IMR-90 (cell line): ENCODE data around the gene ZNF669. TPM values are rescaled to one million over a fixed set of nuclear protein-coding genes. Genes with fewer than 3 reads are reported as not detected.

ENCODE experiments used
- ATAC-seq: fragments of 200-7000 bp; cut with Tn5 transposase; 2 replicates; pipeline ENCODE4 v1.9.1; 2020; ENCODE audit warnings: low read depth, mild to moderate bottlenecking, moderate library complexity
- BruUV-seq: library from RNA; stranded (reverse); fragments of 400-500 nt; replicated peaks from 2 replicates; lab custom pipeline; 2021; lab: Mats Ljungman, UMichigan
- CTCF ChIA-PET: fragments of 300-600 bp; formaldehyde crosslinking; extraction: SDS; loops from one replicate; lab custom pipeline; 2021; ENCODE audit warnings: antibody characterized with exemption; lab: Yijun Ruan, JAX
- POLR2A ChIA-PET: fragments of 300-600 bp; sonication (Branson Sonifier 250); formaldehyde crosslinking; loops from one replicate; lab custom pipeline; 2022; ENCODE audit warnings: antibody characterized with exemption; ENCODE audit not compliant: unreplicated experiment; lab: Charles Lee
- DNase-seq: peaks from one replicate; pipeline ENCODE4 v3.0.0; 2013
- H2AFZ ChIP-seq: replicated peaks from 2 replicates; pipeline ENCODE3; 2013; ENCODE audit warnings: low read length, mild to moderate bottlenecking; ENCODE audit not compliant: poor library complexity
- H2AK5ac ChIP-seq: 2 replicates; pipeline ENCODE4 v1.6.1; 2013; ENCODE audit warnings: low read depth, low read length, inconsistent platforms
- H2AK9ac ChIP-seq: replicated peaks from 2 replicates; pipeline ENCODE3; 2013; ENCODE audit warnings: mild to moderate bottlenecking, low read depth, low read length, moderate library complexity; ENCODE audit not compliant: poor library complexity
- H2BK120ac ChIP-seq: 2 replicates; pipeline ENCODE4 v1.6.1; 2013; ENCODE audit warnings: low read depth, low read length, inconsistent platforms
- H2BK15ac ChIP-seq: 3 replicates; pipeline ENCODE4 v1.6.1; 2013; ENCODE audit warnings: low read depth, low read length, inconsistent platforms
- H2BK20ac ChIP-seq: 2 replicates; pipeline ENCODE4 v1.6.1; 2013; ENCODE audit warnings: low read depth, mild to moderate bottlenecking, inconsistent platforms, low read length, moderate library complexity
- H2BK5ac ChIP-seq: 2 replicates; pipeline ENCODE4 v1.6.1; 2013; ENCODE audit warnings: mild to moderate bottlenecking, low read depth, low read length, inconsistent platforms; ENCODE audit not compliant: poor library complexity, severe bottlenecking
- H3K14ac ChIP-seq: replicated peaks from 2 replicates; pipeline ENCODE4 v1.6.1; 2013; ENCODE audit warnings: low read depth, low read length, inconsistent platforms
- H3K18ac ChIP-seq: 2 replicates; pipeline ENCODE4 v1.6.1; 2013; ENCODE audit warnings: low read depth, low read length, control low read depth
- H3K23ac ChIP-seq: 2 replicates; pipeline ENCODE4 v1.6.1; 2013; ENCODE audit warnings: low read depth, low read length, inconsistent platforms
- H3K27ac ChIP-seq: 2 replicates; pipeline ENCODE4 v1.5.1; 2013; ENCODE audit warnings: mild to moderate bottlenecking, control low read depth, low read length; ENCODE audit not compliant: insufficient read depth
- H3K27me3 ChIP-seq: 2 replicates; pipeline ENCODE4 v1.6.1; 2013; ENCODE audit warnings: low read length; ENCODE audit not compliant: control insufficient read depth, insufficient read depth
- H3K36me3 ChIP-seq: 2 replicates; pipeline ENCODE4 v1.6.1; 2013; ENCODE audit warnings: low read length, mixed read lengths; ENCODE audit not compliant: control insufficient read depth, insufficient read depth
- H3K4ac ChIP-seq: 2 replicates; pipeline ENCODE4 v1.6.1; 2013; ENCODE audit warnings: low read depth, low read length, inconsistent platforms
- H3K4me1 ChIP-seq: 2 replicates; pipeline ENCODE4 v1.6.1; 2013; ENCODE audit warnings: low read length, mixed read lengths; ENCODE audit not compliant: control insufficient read depth, insufficient read depth
- H3K4me2 ChIP-seq: 2 replicates; pipeline ENCODE4 v1.6.1; 2013; ENCODE audit warnings: low read depth, mild to moderate bottlenecking, control low read depth, low read length, moderate library complexity
- H3K4me3 ChIP-seq: 2 replicates; pipeline ENCODE4 v1.5.1; 2013; ENCODE audit warnings: low read depth, mild to moderate bottlenecking, control low read depth, low read length, moderate library complexity; ENCODE audit not compliant: insufficient read depth
- H3K56ac ChIP-seq: 2 replicates; pipeline ENCODE4 v1.6.1; 2013; ENCODE audit warnings: low read length, inconsistent platforms; ENCODE audit not compliant: insufficient read depth; ENCODE audit errors: extremely low read depth
- H3K79me1 ChIP-seq, 2 experiments: 2 replicates each; pipeline ENCODE4 v1.6.1; 2013; ENCODE audit warnings: low read length in 2 of 2, inconsistent platforms in 1 of 2, low read depth in 1 of 2
- H3K9ac ChIP-seq: 2 replicates; pipeline ENCODE4 v1.6.1; 2013; ENCODE audit warnings: low read depth, low read length, control low read depth
- H3K9me1 ChIP-seq: 2 replicates; pipeline ENCODE4 v1.6.1; 2013; ENCODE audit warnings: low read length, inconsistent platforms; ENCODE audit not compliant: insufficient read depth
- H3K9me3 ChIP-seq: 2 replicates; pipeline ENCODE4 v1.6.1; 2013; ENCODE audit warnings: low read length; ENCODE audit not compliant: control insufficient read depth, insufficient read depth
- H4K20me1 ChIP-seq: 2 replicates; pipeline ENCODE4 v1.6.1; 2013; ENCODE audit warnings: low read length, inconsistent platforms; ENCODE audit not compliant: insufficient read depth
- H4K5ac ChIP-seq: 2 replicates; pipeline ENCODE4 v1.6.1; 2013; ENCODE audit warnings: mild to moderate bottlenecking, low read depth, low read length, control low read depth
- H4K8ac ChIP-seq, 2 experiments: 2 replicates each; pipeline ENCODE4 v1.6.1; 2013; ENCODE audit warnings: low read depth in 2 of 2, low read length in 2 of 2, control low read depth in 1 of 2, inconsistent platforms in 1 of 2
- H4K91ac ChIP-seq: 2 replicates; pipeline ENCODE4 v1.6.1; 2013; ENCODE audit warnings: low read depth, low read length, inconsistent platforms; ENCODE audit not compliant: insufficient read depth
- CHD1 ChIP-seq: IDR thresholded peaks from 2 replicates; pipeline ENCODE4 v1.6.1; 2012; ENCODE audit warnings: low read depth, low read length, improper control_type of control experiment
- FOS ChIP-seq: fragments of 150-350 bp; IDR thresholded peaks from 2 replicates; pipeline ENCODE4 v1.6.1; 2016; ENCODE audit warnings: low read depth, low read length
- MAFK ChIP-seq: IDR thresholded peaks from 2 replicates; pipeline ENCODE4 v1.6.1; 2012; ENCODE audit warnings: low read depth, low read length, improper control_type of control experiment
- POLR2A ChIP-seq: IDR thresholded peaks from 2 replicates; pipeline ENCODE4 v1.6.1; 2012; ENCODE audit warnings: mild to moderate bottlenecking, low read depth, low read length
- SMC3 ChIP-seq: fragments of 150-350 bp; IDR thresholded peaks from 2 replicates; pipeline ENCODE4 v1.6.1; 2016; ENCODE audit warnings: low read depth, mild to moderate bottlenecking, antibody characterized with exemption, low read length, moderate library complexity
- USF2 ChIP-seq: fragments of 150-350 bp; IDR thresholded peaks from 2 replicates; pipeline ENCODE4 v1.6.1; 2017; ENCODE audit warnings: mild to moderate bottlenecking, antibody characterized with exemption, low read length, low read depth
- WGBS, 2 experiments: methylation state at CpG; one replicate each; pipeline versions ENCODE4 v1.1.5 to v1.1.7; 2013; ENCODE audit warnings: missing lambda C conversion rate in 2 of 2; ENCODE audit not compliant: insufficient read length in 1 of 2; ENCODE audit errors: extremely low coverage in 2 of 2; 5-methylcytosine and 5-hydroxymethylcytosine counted together
- dilution Hi-C: fragments of 300-500 bp; cut with HindIII; formaldehyde crosslinking; loops from one replicate; pipeline ENCODE4 v1.14.3; 2018; ENCODE audit warnings: low sequenced_read_pairs; ENCODE audit not compliant: unreplicated experiment
- in situ Hi-C: fragments of 300-500 bp; cut with MboI; formaldehyde crosslinking; loops from 3 replicates; pipeline ENCODE4 v1.14.3; 2019; ENCODE audit warnings: low sequenced_read_pairs, inconsistent platforms, mixed read lengths
- intact Hi-C: fragments of 100-400 bp; cut with micrococcal nuclease; formaldehyde crosslinking; loops from 2 replicates; pipeline ENCODE4 v1.10.0; 2022
- polyA plus RNA-seq, 3 experiments: library from polyadenylated mRNA; depleted of rRNA; stranded (reverse); fragments of >200 nt; gene quantifications; 2 replicates each; pipeline ENCODE4 v1.2.3, GENCODE V29; 2012; ENCODE audit warnings: low replicate concordance in 1 of 3
- total RNA-seq: library from RNA; depleted of rRNA; stranded (reverse); fragments of >200 nt; gene quantifications from 2 replicates; pipeline ENCODE4 v1.2.3, GENCODE V29; 2012

The ZNF669 gene
- total and polyA plus RNA-seq, 2 of the 4 experiments (the other 2 are of a cell fraction) = 3.8 to 10.8 TPM

- no peak overlapping the region for H2AK9ac ChIP-seq
- intact Hi-C loops = no loop called here
- no peak overlapping the region for H2BK120ac ChIP-seq
- H2BK15ac ChIP-seq = no peak overlapping the region
- no peaks in the 10 kb centered on the region for H4K20me1 ChIP-seq
- ATAC-seq = no peak
- no peak overlapping the region for H3K23ac ChIP-seq
- H3K4me1 ChIP-seq = no peaks in the 10 kb centered on the region
- no peaks in the 10 kb centered on the region for H3K27me3 ChIP-seq
- no peaks in the 10 kb centered on the region for H3K36me3 ChIP-seq
- no peak overlapping the region for H3K9ac ChIP-seq
- H3K4me2 ChIP-seq = no peak overlapping the region
- H3K4me3 ChIP-seq = no peak overlapping the region
- H4K8ac ChIP-seq = no peak overlapping the region
- ChIA-PET CTCF (no interaction called here), POLR2A (no interaction called here)
- 0 out of 2 replicates have a peak, but pooled peaks cover 2% of the 10 kb centered on the region for H3K9me3 ChIP-seq
- H3K9me1 ChIP-seq = no peaks in the 10 kb centered on the region
- no peak overlapping the region for H2BK5ac ChIP-seq
- in situ Hi-C loops = no loop called here
- H3K56ac ChIP-seq = no peak overlapping the region
- DNase-seq = no peak
- H3K4ac ChIP-seq = no peak overlapping the region
- H3K79me1 ChIP-seq = no peaks in the 10 kb centered on the region
- H2AFZ ChIP-seq = no peak overlapping the region
- H3K14ac ChIP-seq = no peak overlapping the region
- no peak overlapping the region for H2BK20ac ChIP-seq
- dilution Hi-C loops = no loop called here
- TF ChIP-seq FOS (no peak), CHD1 (no peak), USF2 (no peak), POLR2A (no peak), SMC3 (no peak), MAFK (no peak)
- BruUV-seq = no TSS peak
- H3K18ac ChIP-seq = no peak overlapping the region
- no peak overlapping the region for H2AK5ac ChIP-seq
- no peak overlapping the region for H4K91ac ChIP-seq
- WGBS, 2 experiments = 0% methylated on average over 1 of the region's 1 CpG; no CpG with 5 or more reads in 1 of the 2 experiments
- no peak overlapping the region for H4K5ac ChIP-seq
- no peak overlapping the region for H3K27ac ChIP-seq
Observed at GRCh38 chr1:247087256-247087655, 16.9 kb downstream of the ZNF669 start.
